GM19238 (cell line): Measurements from ENCODE around the gene TTC39C.
"Not testable (repeated sequence)": the region's sequence is repeated elsewhere in the genome, so short reads cannot be mapped to it uniquely, and the experiment has no call there.

Source experiments
- DNase-seq: peaks from one replicate; pipeline ENCODE4 v3.0.0; 2011; ENCODE audit warnings: low spot score; ENCODE audit not compliant: insufficient read length

Gene TTC39C

DNA sequence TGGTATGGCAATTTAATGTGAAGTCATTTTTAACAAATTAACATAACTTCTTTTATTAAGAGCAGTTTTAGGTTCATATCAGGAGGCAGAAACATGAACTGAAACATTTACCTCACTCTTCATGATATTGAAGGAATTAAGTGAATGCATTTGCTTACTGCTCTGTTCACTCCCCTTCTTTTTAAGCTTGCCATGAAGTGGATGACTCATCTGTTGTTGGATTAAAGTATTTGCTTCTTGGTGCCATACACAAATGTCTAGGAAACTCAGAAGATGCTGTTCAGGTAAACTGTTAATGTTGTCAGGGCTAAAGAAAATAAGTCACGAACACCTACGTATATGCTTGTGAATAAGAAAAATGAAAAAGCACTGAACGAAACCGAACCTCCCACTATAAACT, 114.1 kb downstream of the TTC39C start:
- no peak for DNase-seq

GRCh38 chr18:24130494-24130893, 115.9 kb downstream of the TTC39C start:
- DNase-seq, result no peak

DNA sequence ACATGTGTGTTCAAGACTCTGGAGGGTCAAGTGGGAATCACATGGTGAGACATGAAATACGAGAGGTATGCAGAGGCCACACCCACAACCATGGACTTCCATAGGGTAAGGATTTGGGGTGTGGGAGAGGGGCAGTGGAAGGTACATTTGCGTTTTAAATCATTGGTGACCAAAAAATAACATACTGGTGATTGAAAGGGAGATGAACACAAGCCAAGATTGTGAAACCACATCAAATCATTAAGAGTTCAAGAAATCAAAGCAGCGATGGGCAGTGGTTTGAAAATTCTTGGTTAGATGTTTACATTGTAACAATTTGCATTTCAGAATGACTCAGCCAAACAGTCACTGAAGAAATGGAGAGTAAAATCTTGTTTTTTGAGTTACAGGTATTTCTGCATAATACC, 122.4 kb downstream of the TTC39C start:
- DNase-seq, result no peak

GRCh38 chr18:24138409-24138788, 123.8 kb downstream of the TTC39C start:
- DNase-seq, result no peak

GRCh38 chr18:24138789-24139616, 124.4 kb downstream of the TTC39C start, which contains the start of gene CABYR:
CABYR (plus strand) TSS chr18:24139062; CDS start chr18:24143115, 4,053 bp downstream.
- DNase-seq, result peak; percentile 35

GRCh38 chr18:24140697-24141096, 126.1 kb downstream of the TTC39C start:
- no peak for DNase-seq

DNA sequence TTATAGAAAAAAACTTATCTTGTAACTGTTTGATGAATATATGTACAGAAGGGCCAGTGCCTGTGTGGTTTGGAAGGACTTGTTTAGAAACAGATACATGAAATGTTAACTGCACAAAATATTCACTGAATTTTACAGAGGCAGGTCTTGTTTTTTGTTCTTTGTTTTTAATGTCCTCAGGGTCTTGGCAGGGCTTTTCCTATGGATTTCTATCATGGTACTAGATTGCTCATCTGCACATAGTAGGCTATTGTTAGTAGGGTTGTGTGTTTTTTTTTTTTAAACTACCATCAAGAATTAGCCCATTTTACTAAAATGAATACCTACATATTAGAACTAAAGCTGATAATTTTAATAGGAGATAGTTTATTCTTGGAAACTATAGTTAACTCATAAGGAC, 127.8 kb downstream of the TTC39C start:
- DNase-seq, result no peak

DNA sequence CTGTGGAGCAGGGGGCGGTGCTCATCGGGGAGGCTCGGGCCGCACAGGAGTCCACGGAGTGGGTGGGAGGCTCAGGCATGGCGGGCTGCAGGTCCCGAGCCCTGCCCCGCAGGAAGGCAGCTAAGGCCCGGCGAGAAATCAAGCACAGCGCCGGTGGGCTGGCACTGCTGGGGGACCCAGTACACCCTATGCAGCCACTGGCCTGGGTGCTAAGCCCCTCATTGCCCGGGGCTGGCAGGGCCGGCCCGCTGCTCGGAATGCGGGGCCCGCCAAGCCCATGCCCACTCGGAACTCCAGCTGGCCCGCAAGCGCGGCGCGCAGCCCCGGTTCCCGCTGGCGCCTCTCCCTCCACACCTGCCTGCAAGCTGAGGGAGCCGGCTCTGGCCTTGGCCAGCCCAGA, 135.0 kb downstream of the TTC39C start:
- DNase-seq, result not testable (repeated sequence)

- no peak for DNase-seq
Measured at GRCh38 chr18:24153397-24153796, 138.8 kb downstream of the TTC39C start.

GRCh38 chr18:24157855-24158254, 143.3 kb downstream of the TTC39C start:
- DNase-seq, result no peak

DNA sequence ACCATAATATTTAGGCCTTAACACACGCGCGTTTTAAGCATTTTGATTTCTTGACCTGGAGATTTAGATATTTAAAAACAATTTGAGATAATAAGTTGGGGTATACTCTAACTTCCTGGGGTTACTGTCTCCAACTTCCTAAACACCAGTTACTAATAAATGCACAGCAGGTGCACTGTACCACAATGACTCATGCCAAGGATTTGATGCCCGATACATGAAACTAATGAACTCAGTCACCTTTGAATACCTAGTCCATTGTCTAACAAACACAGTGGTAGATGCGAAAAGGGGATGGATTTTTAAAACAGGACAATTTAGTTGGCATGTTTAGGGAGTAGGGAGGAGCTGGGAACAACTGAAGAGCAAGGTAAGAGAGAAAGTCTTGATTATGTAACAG, 145.5 kb downstream of the TTC39C start:
- DNase-seq, result no peak

GRCh38 chr18:24161304-24161703, 146.8 kb downstream of the TTC39C start:
- no peak for DNase-seq

DNA sequence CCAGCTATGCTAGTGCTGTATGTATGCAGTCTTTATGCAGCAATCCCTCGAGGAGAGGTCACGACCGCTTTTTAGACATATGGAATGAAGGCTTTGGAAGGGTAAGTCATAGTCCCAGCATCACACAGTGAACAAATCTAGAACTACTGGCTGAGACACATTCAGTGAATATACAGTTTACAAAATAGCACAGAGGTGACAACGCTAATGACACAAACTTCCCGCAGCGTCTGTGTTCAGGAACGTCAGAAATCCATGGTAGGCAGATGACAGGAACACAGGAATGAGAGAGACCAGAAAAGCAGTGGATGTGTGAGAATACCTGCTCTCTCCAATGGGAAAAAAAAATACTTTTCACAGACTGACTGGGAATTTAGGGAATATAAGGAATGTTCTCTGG, 153.9 kb downstream of the TTC39C start:
- no peak for DNase-seq

DNA sequence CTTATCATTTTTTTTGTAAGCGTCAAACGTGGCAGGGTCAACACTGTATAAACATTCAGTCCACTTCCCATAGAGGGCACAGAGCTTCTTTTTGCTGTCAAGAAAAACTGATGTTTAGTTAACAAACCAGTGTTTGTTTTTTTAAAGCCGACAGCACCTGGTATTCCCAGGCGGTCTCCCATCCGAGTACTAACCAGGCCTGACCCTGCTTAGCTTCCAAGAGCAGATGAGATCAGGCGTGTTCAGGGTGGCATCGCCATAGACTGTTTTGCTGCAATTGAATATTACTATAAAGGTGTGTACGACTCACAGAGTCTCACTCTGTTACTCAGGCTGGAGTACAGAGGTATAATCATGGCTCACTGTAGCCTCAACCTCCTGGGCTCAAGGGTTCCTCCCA, 155.8 kb downstream of the TTC39C start:
- DNase-seq, result no peak

- DNase-seq, result no peak
Measured at GRCh38 chr18:24173997-24174396, 159.4 kb downstream of the TTC39C start.

GRCh38 chr18:24176727-24177416, 162.3 kb downstream of the TTC39C start:
- DNase-seq, result peak; percentile 25

DNA sequence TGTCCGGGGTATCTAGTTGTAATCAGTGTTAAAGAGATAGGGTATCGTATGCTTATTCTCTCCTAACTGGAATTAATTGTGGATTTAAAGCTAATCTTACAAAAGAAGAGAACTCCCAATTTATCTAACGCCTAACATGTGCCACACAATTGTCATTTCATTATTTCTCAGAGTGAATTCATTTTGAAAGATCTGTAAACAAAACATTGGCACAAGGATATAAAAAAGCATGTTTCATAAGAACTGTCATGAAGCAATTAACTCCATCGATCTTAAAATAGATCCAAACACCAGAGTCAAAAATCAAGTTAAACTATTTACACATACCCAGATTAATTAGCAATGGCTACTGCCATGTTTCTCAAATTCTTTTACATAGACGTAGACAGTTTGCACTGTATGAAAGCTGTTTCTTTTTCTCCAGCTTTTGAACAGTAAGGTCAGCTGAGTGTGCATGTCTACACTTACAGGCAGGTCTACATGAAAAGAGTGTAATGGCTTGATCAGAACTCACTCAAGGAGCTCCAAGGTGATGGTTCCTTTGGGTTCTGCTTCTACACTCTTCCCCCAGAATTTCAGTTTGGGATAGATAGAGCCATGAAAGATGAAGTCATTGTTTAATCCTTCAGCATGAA, 163.1 kb downstream of the TTC39C start:
- DNase-seq, result no peak

DNA sequence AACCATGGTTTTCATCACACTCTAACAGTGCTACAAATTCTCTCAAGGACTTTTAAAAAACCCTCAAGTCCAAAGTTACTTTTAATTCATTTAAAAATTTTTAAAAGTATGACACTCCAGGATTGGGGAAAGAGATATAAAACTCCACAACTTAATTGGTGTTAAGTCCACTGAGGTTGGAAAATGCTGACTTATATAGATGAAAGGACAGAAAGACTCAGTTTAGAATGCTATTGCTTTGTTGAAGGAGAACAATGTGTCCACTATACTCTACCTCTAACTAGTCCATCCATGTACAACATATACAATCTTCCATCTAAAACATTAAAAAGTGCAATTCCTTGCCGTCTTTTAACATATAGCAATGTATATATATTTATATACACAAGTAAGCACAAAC, 165.5 kb downstream of the TTC39C start:
- no peak for DNase-seq

- no peak for DNase-seq
Measured at GRCh38 chr18:24181806-24182205, 167.3 kb downstream of the TTC39C start.
